ENCODE data around the gene CCDC71L.

CCDC71L gene

DNA sequence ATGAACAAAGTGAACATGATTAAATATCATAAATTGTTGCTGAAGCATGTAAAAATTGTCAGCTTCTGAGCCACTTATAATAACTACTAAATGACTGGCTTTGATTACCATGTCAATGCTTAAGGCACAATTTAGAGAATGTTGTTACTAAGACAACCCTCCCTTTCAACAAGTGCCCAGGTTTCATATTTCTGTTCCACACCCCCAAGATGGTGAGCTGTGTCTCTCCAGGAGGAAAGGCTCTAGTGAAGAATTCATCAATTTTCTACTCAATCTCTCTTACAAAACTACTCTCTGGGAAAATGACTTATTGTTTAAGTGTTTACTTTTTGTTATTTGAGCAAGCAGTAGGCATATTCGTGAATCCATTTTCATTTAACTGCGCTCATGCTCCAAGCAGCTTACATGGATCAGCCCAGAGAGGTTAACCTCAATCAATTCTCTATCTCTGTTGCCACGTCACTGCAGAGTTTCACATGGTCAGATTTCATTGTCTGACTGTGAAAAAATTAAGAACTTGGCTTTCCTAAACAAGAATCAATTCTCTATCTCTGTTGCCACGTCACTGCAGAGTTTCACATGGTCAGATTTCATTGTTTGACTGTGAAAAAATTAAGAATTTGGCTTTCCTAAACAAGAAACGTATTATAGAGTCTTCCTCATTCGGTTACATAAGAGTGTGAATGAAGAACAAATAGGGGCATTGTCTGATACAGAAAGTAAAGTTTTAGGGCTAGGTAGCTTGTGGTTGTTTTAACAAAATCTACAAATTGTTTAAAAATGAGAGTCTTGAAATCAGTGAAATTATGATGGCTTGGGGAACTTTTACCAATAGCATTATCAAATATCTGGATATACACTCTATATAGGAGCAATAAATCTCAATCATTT lies 49.7 kb downstream of the CCDC71L start (continued):
- TF ChIP-seq POU6F1 (CRISPR knock-in tag; IDR thresholded peaks at IDR 0.05; ENCODE audit: borderline replicate concordance, low read depth) (no peak), PPARA (CRISPR knock-in tag; IDR thresholded peaks at IDR 0.05; ENCODE audit: borderline replicate concordance) (no peak), ZNF70 (CRISPR knock-in tag; IDR thresholded peaks at IDR 0.05) (no peak), ZC3H10 (CRISPR knock-in tag; IDR thresholded peaks at IDR 0.05) (no peak)

- TF ChIP-seq POU6F1 (CRISPR knock-in tag; IDR thresholded peaks at IDR 0.05; ENCODE audit: borderline replicate concordance, low read depth) (no peak), SNAI2 (CRISPR knock-in tag; IDR thresholded peaks at IDR 0.05) (no peak), ZNF70 (CRISPR knock-in tag; IDR thresholded peaks at IDR 0.05) (no peak), CSRNP3 (CRISPR knock-in tag; IDR thresholded peaks at IDR 0.05) (no peak), ESRRG (CRISPR knock-in tag; IDR thresholded peaks at IDR 0.05) (no peak), RARB (CRISPR knock-in tag; IDR thresholded peaks at IDR 0.05) (no peak), CREB5 (CRISPR knock-in tag; IDR thresholded peaks at IDR 0.05; ENCODE audit: low read depth) (no peak), PATZ1 (CRISPR knock-in tag; IDR thresholded peaks at IDR 0.05; ENCODE audit: borderline replicate concordance) (no peak), ZNF8 (CRISPR knock-in tag; IDR thresholded peaks at IDR 0.05) (no peak), OSR1 (CRISPR knock-in tag; IDR thresholded peaks at IDR 0.05) (no peak), ZFP30 (CRISPR knock-in tag; IDR thresholded peaks at IDR 0.05) (no peak), ZNF565 (CRISPR knock-in tag; conservative IDR thresholded peaks at IDR 0.05; ENCODE audit: low read depth) (no peak), ARNTL (CRISPR knock-in tag; IDR thresholded peaks at IDR 0.05; ENCODE audit: borderline replicate concordance, low read depth) (no peak)
- TF ChIP-seq, protein P1, sequence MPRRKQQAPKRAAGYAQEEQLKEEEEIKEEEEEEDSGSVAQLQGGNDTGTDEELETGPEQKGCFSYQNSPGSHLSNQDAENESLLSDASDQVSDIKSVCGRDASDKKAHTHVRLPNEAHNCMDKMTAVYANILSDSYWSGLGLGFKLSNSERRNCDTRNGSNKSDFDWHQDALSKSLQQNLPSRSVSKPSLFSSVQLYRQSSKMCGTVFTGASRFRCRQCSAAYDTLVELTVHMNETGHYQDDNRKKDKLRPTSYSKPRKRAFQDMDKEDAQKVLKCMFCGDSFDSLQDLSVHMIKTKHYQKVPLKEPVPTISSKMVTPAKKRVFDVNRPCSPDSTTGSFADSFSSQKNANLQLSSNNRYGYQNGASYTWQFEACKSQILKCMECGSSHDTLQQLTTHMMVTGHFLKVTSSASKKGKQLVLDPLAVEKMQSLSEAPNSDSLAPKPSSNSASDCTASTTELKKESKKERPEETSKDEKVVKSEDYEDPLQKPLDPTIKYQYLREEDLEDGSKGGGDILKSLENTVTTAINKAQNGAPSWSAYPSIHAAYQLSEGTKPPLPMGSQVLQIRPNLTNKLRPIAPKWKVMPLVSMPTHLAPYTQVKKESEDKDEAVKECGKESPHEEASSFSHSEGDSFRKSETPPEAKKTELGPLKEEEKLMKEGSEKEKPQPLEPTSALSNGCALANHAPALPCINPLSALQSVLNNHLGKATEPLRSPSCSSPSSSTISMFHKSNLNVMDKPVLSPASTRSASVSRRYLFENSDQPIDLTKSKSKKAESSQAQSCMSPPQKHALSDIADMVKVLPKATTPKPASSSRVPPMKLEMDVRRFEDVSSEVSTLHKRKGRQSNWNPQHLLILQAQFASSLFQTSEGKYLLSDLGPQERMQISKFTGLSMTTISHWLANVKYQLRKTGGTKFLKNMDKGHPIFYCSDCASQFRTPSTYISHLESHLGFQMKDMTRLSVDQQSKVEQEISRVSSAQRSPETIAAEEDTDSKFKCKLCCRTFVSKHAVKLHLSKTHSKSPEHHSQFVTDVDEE (CRISPR knock-in tag; IDR thresholded peaks at IDR 0.05) = no peak
- peak; percentile 69 for ATAC-seq
Observed at GRCh38 chr7:106609416-106609815, 51.5 kb downstream of the CCDC71L start.

- ATAC-seq = no peak
- TF ChIP-seq CSDC2 (CRISPR knock-in tag; IDR thresholded peaks at IDR 0.05) = no peak
Observed at GRCh38 chr7:106608661-106609060, 52.3 kb downstream of the CCDC71L start.
